CD14-positive monocyte (primary cell): ENCODE results near the gene S100A5. TPM values are rescaled to one million over a fixed set of nuclear protein-coding genes. Genes with fewer than 3 reads are reported as not detected.
A peak's percentile ranks its signal among the peaks of the same experiment; 100 is the strongest.

Source experiments
- DNase-seq, 3 donors: peaks; one replicate each; pipeline ENCODE4 v3.0.0-alpha.2; 2011 to 2022
- H2AFZ ChIP-seq: 2 replicates; pipeline ENCODE4 v1.6.0; 2012; ENCODE audit warnings: mild to moderate bottlenecking, low read depth, low read length, inconsistent platforms; ENCODE audit not compliant: insufficient read depth, poor library complexity, severe bottlenecking
- H3K27ac ChIP-seq, 2 donors: 1 replicate in 1 of 2; 2 replicates in 1 of 2; pipeline ENCODE4 v1.5.1; 2012 to 2013; ENCODE audit warnings: low read length in 2 of 2, control low read depth in 1 of 2, inconsistent platforms in 1 of 2, low read depth in 1 of 2, mild to moderate bottlenecking in 1 of 2
- H3K27me3 ChIP-seq, 2 donors: one replicate each; pipeline versions ENCODE4 v1.6.0 to v1.6.1; 2011 to 2013; ENCODE audit warnings: low read length in 2 of 2; ENCODE audit not compliant: control insufficient read depth in 2 of 2, insufficient read depth in 2 of 2
- H3K36me3 ChIP-seq, 2 donors: replicated peaks in 1 of 2; 1 replicate in 1 of 2; 2 replicates in 1 of 2; pipeline versions ENCODE4 v1.5.1 to v1.6.1; 2012 to 2013; ENCODE audit warnings: low read length in 2 of 2, control low read depth in 1 of 2, inconsistent platforms in 1 of 2, mild to moderate bottlenecking in 1 of 2; ENCODE audit not compliant: insufficient read depth in 2 of 2, control insufficient read depth in 1 of 2
- H3K4me1 ChIP-seq, 2 donors: 1 replicate in 1 of 2; 2 replicates in 1 of 2; pipeline versions ENCODE4 v1.5.1 to v1.6.1; 2012 to 2013; ENCODE audit warnings: low read length in 2 of 2, control low read depth in 1 of 2, inconsistent platforms in 1 of 2, mild to moderate bottlenecking in 1 of 2, moderate library complexity in 1 of 2; ENCODE audit not compliant: insufficient read depth in 2 of 2, control insufficient read depth in 1 of 2
- H3K4me2 ChIP-seq: replicated peaks from 2 replicates; pipeline ENCODE3; 2012; ENCODE audit warnings: low read length, moderate library complexity, mild to moderate bottlenecking; ENCODE audit not compliant: poor library complexity, severe bottlenecking; ENCODE audit errors: extremely low read depth
- H3K4me3 ChIP-seq, 3 experiments: fragments of 200-600 bp in 1 of 3; sonication (generic) in 1 of 3; replicated peaks in 1 of 3; 1 replicate in 2 of 3; 2 replicates in 1 of 3; pipeline ENCODE4 v1.5.1; 2011 to 2013; ENCODE audit warnings: low read length in 3 of 3, mild to moderate bottlenecking in 3 of 3, control low read depth in 2 of 3, low read depth in 2 of 3, inconsistent platforms in 1 of 3, moderate library complexity in 1 of 3
- H3K79me2 ChIP-seq: 2 replicates; pipeline ENCODE4 v1.6.0; 2012; ENCODE audit warnings: mild to moderate bottlenecking, control low read depth, inconsistent platforms, low read length, moderate library complexity; ENCODE audit not compliant: insufficient read depth
- H3K9ac ChIP-seq: 2 replicates; pipeline ENCODE4 v1.6.0; 2017; ENCODE audit warnings: low read length, mild to moderate bottlenecking; ENCODE audit not compliant: insufficient read depth, poor library complexity, severe bottlenecking
- H3K9me3 ChIP-seq, 2 donors: replicated peaks in 1 of 2; 1 replicate in 1 of 2; 2 replicates in 1 of 2; pipeline versions ENCODE4 v1.5.1 to v1.6.1; 2012 to 2013; ENCODE audit warnings: low read length in 2 of 2, control low read depth in 1 of 2; ENCODE audit not compliant: control insufficient read depth in 1 of 2, insufficient read depth in 1 of 2
- H4K20me1 ChIP-seq: 2 replicates; pipeline ENCODE4 v1.6.0; 2012; ENCODE audit warnings: mild to moderate bottlenecking, low read length, control low read depth, moderate library complexity; ENCODE audit not compliant: insufficient read depth
- H3K27ac Mint-ChIP-seq, 7 donors: one replicate each; pipeline ENCODE4 v1.8.0; 2020; ENCODE audit warnings: mild to moderate bottlenecking in 7 of 7, mixed read lengths in 7 of 7, moderate library complexity in 6 of 7, inconsistent platforms in 2 of 7
- H3K27me3 Mint-ChIP-seq, 3 donors: one replicate each; pipeline ENCODE4 v1.8.0; 2021 to 2022; ENCODE audit warnings: low read depth in 3 of 3, mild to moderate bottlenecking in 3 of 3, mixed read lengths in 3 of 3, moderate library complexity in 3 of 3, inconsistent platforms in 1 of 3
- H3K36me3 Mint-ChIP-seq, 2 donors: one replicate each; pipeline ENCODE4 v1.8.0; 2020; ENCODE audit warnings: mixed read lengths in 2 of 2, inconsistent platforms in 1 of 2, mild to moderate bottlenecking in 1 of 2
- H3K4me1 Mint-ChIP-seq: one replicate; pipeline ENCODE4 v1.8.0; 2020; ENCODE audit warnings: mild to moderate bottlenecking, mixed read lengths
- H3K4me3 Mint-ChIP-seq, 2 donors: one replicate each; pipeline ENCODE4 v1.8.0; 2020; ENCODE audit warnings: mild to moderate bottlenecking in 2 of 2, mixed read lengths in 2 of 2, moderate library complexity in 1 of 2
- H3K9me3 Mint-ChIP-seq, 7 donors: one replicate each; pipeline ENCODE4 v1.8.0; 2020 to 2022; ENCODE audit warnings: mixed read lengths in 7 of 7, mild to moderate bottlenecking in 6 of 7, moderate library complexity in 6 of 7, inconsistent platforms in 2 of 7
- CTCF ChIP-seq: fragments of 200-600 bp; IDR thresholded peaks from one replicate; pipeline ENCODE4 v1.8.0; 2022; ENCODE audit warnings: antibody characterized with exemption, mild to moderate bottlenecking
- WGBS: methylation state at CpG from one replicate; pipeline ENCODE4 v1.1.5; 2013; ENCODE audit warnings: missing lambda C conversion rate; ENCODE audit not compliant: insufficient coverage; 5-methylcytosine and 5-hydroxymethylcytosine counted together
- intact Hi-C, 2 donors: fragments of 100-400 bp; cut with micrococcal nuclease; formaldehyde crosslinking; loops; one replicate each; pipeline versions ENCODE4 v1.15.0 to v1.15.1; 2023
- polyA plus RNA-seq, 3 donors: library from polyadenylated mRNA; depleted of rRNA in 1 of 3; unstranded in 2 of 3; stranded (reverse) in 1 of 3; fragments of 300-500 nt in 2 of 3; fragments of >200 nt in 1 of 3; fragmentation: Illumina TruSeq in 2 of 3; gene quantifications; 1 replicate in 2 of 3; 2 replicates in 1 of 3; pipeline ENCODE4 v1.2.3, GENCODE V29; 2012 to 2021

Gene S100A5
- polyA plus RNA-seq, 3 donors = 1.4 to 2.1 TPM; not detected in 1

- DNase-seq = no peak
- peaks cover 48% of the 10 kb centered on the region for H3K4me1 Mint-ChIP-seq
- TF ChIP-seq CTCF = no peak
Measured at GRCh38 chr1:153571706-153572105, 31.0 kb upstream of the S100A5 start.

DNA sequence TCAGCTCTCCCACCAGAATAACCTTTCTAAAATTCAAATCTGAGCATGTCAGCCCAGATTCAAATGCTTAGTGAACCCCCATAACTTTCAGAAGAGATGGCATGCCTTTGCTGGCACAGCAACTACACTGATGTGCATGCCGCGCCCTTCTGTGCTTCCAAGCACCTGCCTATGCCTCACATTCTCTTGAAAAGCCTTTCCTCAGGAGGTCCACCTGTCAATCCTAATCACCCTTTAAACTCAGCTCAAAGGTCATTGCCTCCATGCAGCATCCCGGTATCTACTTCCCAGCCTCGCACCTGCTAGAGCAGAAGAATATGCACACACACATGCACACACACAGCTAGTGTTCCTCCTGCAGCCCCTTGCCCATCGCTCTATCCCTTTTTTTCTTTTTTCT is 30.1 kb upstream of the S100A5 start:
- H3K36me3 Mint-ChIP-seq = peaks cover 0 to 5% of the 10 kb centered on the region in 2 donors
- no peaks in the 10 kb centered on the region for H3K36me3 ChIP-seq
- H3K4me1 Mint-ChIP-seq = peaks cover 54% of the 10 kb centered on the region
- peak overlapping the region in 1 of 7 donors; percentile 73 for H3K27ac Mint-ChIP-seq
- peaks cover 54 to 55% of the 10 kb centered on the region in 2 donors for H3K4me1 ChIP-seq
- no peak for TF ChIP-seq CTCF
- H4K20me1 ChIP-seq = no peaks in the 10 kb centered on the region
- DNase-seq = no peak
- H3K27me3 Mint-ChIP-seq = peaks cover 0 to 8% (median 2%) of the 10 kb centered on the region in 3 donors
- no peak overlapping the region for H3K4me3 ChIP-seq
- 100% methylated on average over 2 of the region's 5 CpGs for WGBS
- intact Hi-C loops = loop anchor here (10.0 kb wide), 2 partner anchors 54 to 206 kb away; partner anchors contain the start of genes S100A1 (in 1 of the 2) and S100A13 (in 1 of the 2)
- H3K4me2 ChIP-seq = no peak overlapping the region
- H3K4me3 Mint-ChIP-seq = no peak overlapping the region
- no peaks in the 10 kb centered on the region for H3K9me3 ChIP-seq
- peaks cover 0 to 3% (median 0%) of the 10 kb centered on the region in 7 donors for H3K9me3 Mint-ChIP-seq
- no peak overlapping the region for H2AFZ ChIP-seq
- peaks cover 13% of the 10 kb centered on the region for H3K79me2 ChIP-seq
- H3K27ac ChIP-seq = no peak overlapping the region
- H3K9ac ChIP-seq = no peak overlapping the region
- H3K27me3 ChIP-seq = no peaks in the 10 kb centered on the region

More at GRCh38 chr1:153571706-153572105, 31.0 kb upstream of the S100A5 start:
- H3K4me2 ChIP-seq = no peak overlapping the region
- H3K27ac ChIP-seq = peak overlapping the region; percentile 59 to 66
- H3K4me3 ChIP-seq = no peak overlapping the region
- H3K9me3 Mint-ChIP-seq = peaks cover 0 to 3% (median 0%) of the 10 kb centered on the region in 7 donors
- no peaks in the 10 kb centered on the region for H3K9me3 ChIP-seq
- H3K79me2 ChIP-seq = peaks cover 12% of the 10 kb centered on the region
- no peak overlapping the region for H3K4me3 Mint-ChIP-seq
- H4K20me1 ChIP-seq = no peaks in the 10 kb centered on the region
- H3K9ac ChIP-seq = no peak overlapping the region
- intact Hi-C loops = loop anchor here (10.0 kb wide), 2 partner anchors 53 to 207 kb away; partner anchors contain the start of genes S100A1 (in 1 of the 2) and S100A13 (in 1 of the 2)
- 60% methylated on average over 3 of the region's 7 CpGs for WGBS
- peak overlapping the region in 6 of 7 donors; percentile 19 to 90 (median 80) for H3K27ac Mint-ChIP-seq
- no peak overlapping the region for H2AFZ ChIP-seq
- H3K27me3 ChIP-seq = no peaks in the 10 kb centered on the region
- peaks cover 0 to 5% of the 10 kb centered on the region in 2 donors for H3K36me3 Mint-ChIP-seq
- no peaks in the 10 kb centered on the region for H3K36me3 ChIP-seq
- peaks cover 0 to 8% (median 2%) of the 10 kb centered on the region in 3 donors for H3K27me3 Mint-ChIP-seq
- peaks cover 47% of the 10 kb centered on the region in 2 donors for H3K4me1 ChIP-seq
